LNCAP (cell line): ENCODE data around the gene MAPK8.

Source experiments
- CTCF ChIP-seq: fragments of 450-650 bp; IDR thresholded peaks from 2 replicates; pipeline ENCODE4 v1.5.1; 2017; ENCODE audit warnings: mild to moderate bottlenecking

MAPK8 gene

DNA sequence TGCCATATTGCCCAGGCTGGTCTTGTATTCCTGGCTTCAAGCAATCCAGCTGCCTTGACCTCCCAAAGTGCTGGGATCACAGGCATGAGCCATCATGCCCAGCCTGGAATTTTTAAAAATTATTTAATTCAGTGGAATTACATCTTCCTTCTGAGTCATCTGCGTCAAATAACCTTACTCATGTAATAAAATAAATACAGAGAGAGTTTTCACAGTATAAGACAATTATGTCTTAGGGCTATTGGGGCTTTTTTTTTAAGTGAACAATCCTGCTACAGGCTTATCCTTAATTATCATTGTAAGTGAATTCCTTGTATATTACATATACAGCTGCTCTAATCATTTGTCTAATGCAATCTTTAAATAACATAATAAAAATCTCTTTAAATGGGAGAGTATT, 108.3 kb downstream of the MAPK8 start:
- no peak for TF ChIP-seq CTCF

DNA sequence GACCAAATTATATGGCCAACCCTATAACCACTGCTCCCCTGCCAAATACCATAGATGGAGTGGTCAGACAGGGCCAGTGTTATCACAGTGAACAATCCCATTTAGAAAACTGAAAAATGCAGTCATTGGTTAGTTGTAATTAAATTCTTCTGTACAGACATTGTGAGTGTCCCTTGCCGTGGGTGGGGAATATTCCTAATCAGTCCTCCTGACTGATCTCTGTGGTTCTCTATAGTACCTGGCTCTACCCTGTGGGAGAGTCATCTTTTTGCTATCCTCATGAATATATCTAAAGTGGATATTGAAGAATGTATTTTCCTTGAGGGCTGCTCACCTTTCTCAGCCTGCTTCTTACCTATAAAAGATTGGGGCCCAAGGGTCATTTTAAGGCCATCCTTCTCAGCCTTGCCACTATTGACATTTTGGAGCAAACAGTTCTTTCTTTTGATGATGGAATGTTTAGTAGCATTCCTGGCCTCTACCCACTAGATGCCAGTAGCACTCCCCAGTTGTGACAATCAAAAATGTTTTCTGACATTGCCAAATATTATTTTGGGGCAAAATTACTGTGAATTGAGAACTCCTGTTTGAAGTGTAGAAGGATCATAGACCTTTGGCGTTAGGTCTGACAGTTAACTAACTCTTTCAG, 110.2 kb downstream of the MAPK8 start:
- TF ChIP-seq CTCF: no peak

GRCh38 chr10:48417374-48417773, 110.9 kb downstream of the MAPK8 start:
- no peak for TF ChIP-seq CTCF

GRCh38 chr10:48418189-48418788, 111.8 kb downstream of the MAPK8 start:
- no peak for TF ChIP-seq CTCF

DNA sequence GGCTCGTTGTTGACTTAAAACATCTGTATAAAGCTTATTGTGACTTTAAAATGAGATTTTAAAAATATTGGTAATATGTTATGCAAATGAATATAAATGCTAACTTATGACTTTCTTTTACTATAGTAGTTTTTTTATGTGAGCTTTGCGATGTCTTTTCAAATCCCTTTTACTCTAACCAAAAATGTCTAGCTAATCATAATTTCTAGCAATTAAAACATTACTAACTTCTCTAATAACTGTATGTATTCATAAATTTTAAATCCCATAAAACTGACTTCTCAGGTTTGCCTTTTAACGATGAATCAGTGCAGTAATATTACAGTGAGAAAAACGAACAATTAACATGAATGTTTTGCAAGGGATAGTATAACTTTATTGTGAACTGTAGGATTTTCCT, 113.2 kb downstream of the MAPK8 start:
- TF ChIP-seq CTCF: no peak

GRCh38 chr10:48423884-48424283, 117.4 kb downstream of the MAPK8 start:
- TF ChIP-seq CTCF: no peak

DNA sequence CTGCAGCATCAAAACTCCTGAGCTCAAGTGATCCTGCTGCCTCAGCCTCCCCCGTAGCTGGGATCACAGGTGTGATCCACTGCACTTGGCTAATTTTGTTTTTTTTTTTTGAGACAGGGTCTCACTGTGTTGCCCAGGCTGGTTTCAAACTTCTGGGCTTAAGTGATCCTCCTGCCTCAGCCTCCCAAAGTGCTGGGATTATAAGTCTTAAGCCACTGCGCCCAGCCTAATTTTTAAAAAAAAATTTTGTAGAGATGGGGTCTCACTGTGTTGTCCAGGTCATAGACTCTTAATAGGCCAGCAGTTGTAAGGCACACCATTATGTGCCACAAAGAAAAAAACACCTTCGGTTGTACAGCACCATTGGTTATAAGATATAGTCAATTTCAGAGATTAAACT, 122.4 kb downstream of the MAPK8 start:
- TF ChIP-seq CTCF: no peak

- TF ChIP-seq CTCF: no peak
These were observed 122.8 kb downstream of the MAPK8 start for GRCh38 chr10:48429309-48429708.
